Measurements from ENCODE around the gene RNU1-2. TPM values are rescaled to one million over a fixed set of nuclear protein-coding genes. Genes with fewer than 3 reads are reported as not detected.
"Not testable (repeated sequence)": the region's sequence is repeated elsewhere in the genome, so short reads cannot be mapped to it uniquely, and the experiment has no call there.

Gene RNU1-2
- total RNA-seq, 1 donor from 2014 or later = 3,957 TPM

DNA sequence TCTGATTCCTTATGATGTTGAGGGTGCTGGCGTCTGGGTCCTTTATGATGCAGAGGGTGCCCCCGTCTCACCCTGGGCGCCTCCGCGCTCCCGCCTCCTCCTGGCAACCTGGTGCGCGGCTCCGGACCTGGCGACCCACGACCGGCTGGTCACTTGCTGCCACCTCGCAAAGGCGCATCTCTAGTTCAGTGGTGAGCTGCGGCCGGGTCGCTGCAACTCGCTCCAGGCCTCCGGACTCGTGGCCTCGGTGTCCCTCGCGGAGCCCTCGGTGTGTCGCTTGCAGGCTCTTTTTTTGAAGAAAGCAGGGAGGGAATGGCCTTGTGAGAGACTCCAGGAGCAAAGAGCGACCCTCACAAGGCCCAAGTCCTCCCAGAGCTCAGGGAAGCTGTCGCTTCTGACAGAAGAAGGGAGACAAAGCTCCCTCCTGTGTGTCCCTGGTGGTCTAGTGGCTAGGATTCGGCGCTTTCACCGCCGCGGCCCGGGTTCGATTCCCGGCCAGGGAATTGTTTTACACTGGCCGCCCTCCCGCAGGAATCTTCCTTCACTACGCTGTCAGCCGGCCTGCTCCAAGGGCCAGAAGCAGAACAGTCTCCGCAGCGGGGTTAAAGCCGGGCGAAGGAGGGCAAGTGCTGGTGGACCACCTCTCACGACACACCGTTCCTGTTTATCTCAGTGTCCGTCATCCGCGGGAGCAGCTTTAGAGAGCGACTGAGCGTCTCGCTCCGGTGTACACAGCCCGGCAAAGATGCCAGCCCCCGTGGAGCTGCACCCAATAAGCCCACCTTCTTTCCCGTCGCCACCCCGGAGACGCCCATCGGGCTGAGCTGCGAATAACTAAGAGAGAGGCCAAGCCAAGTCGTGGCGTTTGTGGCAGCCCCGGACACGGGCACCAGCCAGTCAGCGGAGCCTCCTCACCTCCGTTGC, 23.4 kb upstream of the RNU1-2 start:
- not testable (repeated sequence) for H3K36me3 Mint-ChIP-seq (ENCODE audit: insufficient read depth); H3K4me1 Mint-ChIP-seq (ENCODE audit: low read depth); H3K9me3 Mint-ChIP-seq (ENCODE audit: low read depth); DNase-seq (ENCODE audit: low spot score, unreplicated experiment)
- peaks cover 44% of the 10 kb centered on the region for H3K27me3 Mint-ChIP-seq
- H3K4me3 Mint-ChIP-seq (ENCODE audit: low read depth) = peak overlapping the region; percentile 70
- H3K27ac Mint-ChIP-seq = peak overlapping the region; percentile 80

DNA sequence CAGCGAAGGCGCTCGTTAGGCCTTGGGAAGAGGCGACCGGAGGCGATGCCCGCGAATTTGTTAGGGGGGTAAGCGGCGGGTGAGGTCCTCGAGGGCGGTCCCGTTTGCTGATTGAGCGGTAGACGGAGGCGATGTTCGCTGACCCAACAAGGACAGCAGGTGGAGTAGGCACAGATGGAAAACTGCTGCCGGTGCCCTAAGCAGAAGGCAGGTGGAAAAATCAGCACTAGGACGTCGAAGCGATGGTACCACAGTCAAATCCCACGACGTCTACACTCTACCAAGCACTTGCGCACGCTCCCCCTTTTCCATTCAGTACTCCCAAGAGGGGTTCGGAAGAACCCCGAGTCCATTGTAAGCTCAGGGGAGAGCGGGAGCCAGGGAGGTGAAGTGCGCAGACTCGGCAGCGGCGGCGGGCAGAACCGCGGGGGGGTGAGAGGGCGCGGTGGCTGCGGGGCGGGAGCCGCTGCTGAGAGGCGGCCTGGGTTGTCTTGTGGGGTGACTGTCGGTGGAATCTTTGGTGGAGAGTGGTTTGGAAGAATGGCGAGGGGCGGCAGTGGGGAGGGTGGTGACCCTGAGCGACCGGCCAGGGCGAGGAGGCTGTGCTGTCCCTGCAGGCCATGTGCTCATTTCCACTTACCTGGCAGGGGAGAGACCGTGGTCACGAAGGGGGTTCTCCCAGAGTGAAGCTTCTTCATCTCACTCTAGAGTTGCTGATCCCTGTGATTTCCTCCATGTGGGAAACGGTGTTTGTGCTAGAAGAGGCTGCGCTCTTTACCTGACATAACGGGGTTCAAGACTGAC, 22.5 kb upstream of the RNU1-2 start:
- not testable (repeated sequence) for H3K9me3 Mint-ChIP-seq (ENCODE audit: low read depth); H3K27ac Mint-ChIP-seq; H3K36me3 Mint-ChIP-seq (ENCODE audit: insufficient read depth); H3K4me1 Mint-ChIP-seq (ENCODE audit: low read depth)
- DNase-seq (ENCODE audit: low spot score, unreplicated experiment) = peak; percentile 55
- peaks cover 44% of the 10 kb centered on the region for H3K27me3 Mint-ChIP-seq
- H3K4me3 Mint-ChIP-seq (ENCODE audit: low read depth) = peak overlapping the region; percentile 70

DNA sequence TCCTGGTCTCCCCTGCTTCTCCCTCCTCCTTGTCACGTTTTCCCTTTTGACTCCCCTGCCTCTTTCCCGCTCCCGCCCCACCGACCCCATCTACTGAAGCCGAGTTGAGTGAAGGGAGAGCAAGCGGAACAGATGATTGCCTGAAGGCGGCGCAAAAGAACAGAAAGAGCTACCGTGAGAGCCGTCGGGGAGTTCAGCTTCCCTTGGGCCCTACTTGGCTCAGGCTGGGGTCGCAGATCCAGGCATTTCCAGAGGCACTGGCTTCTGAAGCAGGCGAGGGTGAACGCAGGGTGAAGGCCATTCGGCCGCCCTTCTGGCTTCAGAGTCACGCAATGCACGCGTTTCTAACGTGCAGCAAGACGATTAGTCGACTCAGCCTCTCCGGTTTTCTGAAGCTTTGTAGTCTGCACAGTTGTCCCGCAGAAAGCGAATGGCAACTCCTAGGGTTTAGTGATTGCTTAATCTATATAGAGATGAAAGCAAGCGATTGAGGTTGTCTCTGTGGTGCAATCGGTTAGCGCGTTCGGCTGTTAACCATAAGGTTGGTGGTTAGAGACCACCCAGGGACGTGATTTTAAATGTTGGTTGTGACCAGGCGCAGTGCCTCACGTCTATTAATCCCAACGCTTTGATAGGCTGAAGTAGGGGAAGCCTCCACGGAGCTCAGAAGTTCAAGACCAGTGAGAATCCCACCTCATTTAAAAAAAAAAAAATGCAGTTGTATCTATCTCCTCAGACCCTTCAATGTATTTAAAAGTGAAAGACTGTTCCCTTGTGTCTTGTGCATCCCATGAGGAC, 20.6 kb upstream of the RNU1-2 start:
- not testable (repeated sequence) for H3K4me1 Mint-ChIP-seq (ENCODE audit: low read depth); H3K4me3 Mint-ChIP-seq (ENCODE audit: low read depth); H3K9me3 Mint-ChIP-seq (ENCODE audit: low read depth); H3K36me3 Mint-ChIP-seq (ENCODE audit: insufficient read depth); H3K27ac Mint-ChIP-seq; DNase-seq (ENCODE audit: low spot score, unreplicated experiment)
- peaks cover 46% of the 10 kb centered on the region for H3K27me3 Mint-ChIP-seq

DNA sequence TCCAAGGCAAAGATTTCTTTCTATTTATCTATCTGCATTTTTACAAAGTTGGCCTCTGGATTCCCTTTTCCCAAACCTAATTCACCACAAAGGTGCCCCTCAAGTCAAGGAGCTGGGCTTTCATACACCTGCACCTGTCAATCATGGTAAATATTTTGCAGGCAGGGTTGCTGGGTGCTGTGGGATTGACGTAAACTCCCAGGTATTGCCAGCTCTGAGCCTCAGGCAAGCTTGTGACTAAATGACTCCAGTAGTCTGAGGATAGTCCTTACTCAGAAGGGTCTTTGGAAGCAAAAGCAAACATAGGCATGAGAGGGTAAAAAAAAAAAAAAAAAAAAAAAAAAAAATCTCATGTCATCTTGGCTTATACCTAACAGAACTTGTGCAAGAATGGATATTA, 14.0 kb upstream of the RNU1-2 start:
- not testable (repeated sequence) for DNase-seq (ENCODE audit: low spot score, unreplicated experiment); H3K36me3 Mint-ChIP-seq (ENCODE audit: insufficient read depth); H3K27ac Mint-ChIP-seq; H3K27me3 Mint-ChIP-seq; H3K4me3 Mint-ChIP-seq (ENCODE audit: low read depth); H3K9me3 Mint-ChIP-seq (ENCODE audit: low read depth)
- H3K4me1 Mint-ChIP-seq (ENCODE audit: low read depth) = peaks cover 14% of the 10 kb centered on the region

DNA sequence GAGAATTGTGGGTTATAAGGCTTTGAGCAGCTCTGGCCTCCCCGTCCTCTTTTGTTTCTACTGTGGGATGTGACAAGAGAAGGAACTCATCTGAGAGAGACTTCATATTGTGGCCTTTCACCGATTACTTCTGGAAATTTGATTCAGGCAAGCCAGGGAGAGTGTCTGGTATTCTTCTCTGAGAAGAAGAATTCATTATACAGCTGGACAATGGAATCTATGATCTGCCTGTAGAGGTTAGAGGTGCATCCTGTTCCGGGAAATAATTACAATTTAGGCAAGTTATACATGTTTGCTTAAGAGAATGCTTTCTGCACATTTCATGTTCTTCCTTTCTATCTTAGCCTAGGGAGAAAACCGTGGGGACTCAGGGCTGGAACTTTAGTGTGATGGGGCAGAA, 12.8 kb upstream of the RNU1-2 start:
- H3K36me3 Mint-ChIP-seq (ENCODE audit: insufficient read depth) = no peaks in the 10 kb centered on the region
- peaks cover 9% of the 10 kb centered on the region for H3K27me3 Mint-ChIP-seq
- DNase-seq (ENCODE audit: low spot score, unreplicated experiment) = no peak
- no peak overlapping the region for H3K27ac Mint-ChIP-seq
- TF ChIP-seq, protein P1, sequence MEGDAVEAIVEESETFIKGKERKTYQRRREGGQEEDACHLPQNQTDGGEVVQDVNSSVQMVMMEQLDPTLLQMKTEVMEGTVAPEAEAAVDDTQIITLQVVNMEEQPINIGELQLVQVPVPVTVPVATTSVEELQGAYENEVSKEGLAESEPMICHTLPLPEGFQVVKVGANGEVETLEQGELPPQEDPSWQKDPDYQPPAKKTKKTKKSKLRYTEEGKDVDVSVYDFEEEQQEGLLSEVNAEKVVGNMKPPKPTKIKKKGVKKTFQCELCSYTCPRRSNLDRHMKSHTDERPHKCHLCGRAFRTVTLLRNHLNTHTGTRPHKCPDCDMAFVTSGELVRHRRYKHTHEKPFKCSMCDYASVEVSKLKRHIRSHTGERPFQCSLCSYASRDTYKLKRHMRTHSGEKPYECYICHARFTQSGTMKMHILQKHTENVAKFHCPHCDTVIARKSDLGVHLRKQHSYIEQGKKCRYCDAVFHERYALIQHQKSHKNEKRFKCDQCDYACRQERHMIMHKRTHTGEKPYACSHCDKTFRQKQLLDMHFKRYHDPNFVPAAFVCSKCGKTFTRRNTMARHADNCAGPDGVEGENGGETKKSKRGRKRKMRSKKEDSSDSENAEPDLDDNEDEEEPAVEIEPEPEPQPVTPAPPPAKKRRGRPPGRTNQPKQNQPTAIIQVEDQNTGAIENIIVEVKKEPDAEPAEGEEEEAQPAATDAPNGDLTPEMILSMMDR (IDR thresholded peaks at IDR 0.05; ENCODE audit: unreplicated experiment) = no peak
- no peaks in the 10 kb centered on the region for H3K9me3 Mint-ChIP-seq (ENCODE audit: low read depth)
- no peak overlapping the region for H3K4me3 Mint-ChIP-seq (ENCODE audit: low read depth)
- peaks cover 14% of the 10 kb centered on the region for H3K4me1 Mint-ChIP-seq (ENCODE audit: low read depth)

DNA sequence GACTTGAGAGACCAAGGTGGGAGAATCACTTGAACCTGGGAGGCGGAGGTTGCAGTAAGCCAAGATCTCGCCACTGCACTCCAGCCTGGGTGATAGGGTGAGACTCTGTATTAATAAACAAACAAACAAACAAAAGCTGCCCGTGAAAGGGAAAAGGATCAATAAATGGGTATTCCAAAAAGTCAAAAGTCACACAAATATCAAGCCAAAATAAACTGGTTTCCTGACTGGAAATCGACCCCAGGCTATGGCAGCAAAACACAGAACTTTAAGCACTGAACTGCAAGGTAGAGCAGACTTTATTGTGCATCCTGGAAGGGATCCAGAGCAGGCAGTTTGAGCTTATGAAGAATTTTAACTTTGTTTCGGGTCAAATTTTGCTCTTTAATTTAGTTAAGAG, 11.3 kb upstream of the RNU1-2 start:
- H3K9me3 Mint-ChIP-seq (ENCODE audit: low read depth); DNase-seq (ENCODE audit: low spot score, unreplicated experiment); H3K27me3 Mint-ChIP-seq; H3K36me3 Mint-ChIP-seq (ENCODE audit: insufficient read depth); H3K27ac Mint-ChIP-seq; H3K4me3 Mint-ChIP-seq (ENCODE audit: low read depth): not testable (repeated sequence)
- H3K4me1 Mint-ChIP-seq (ENCODE audit: low read depth) = peaks cover 14% of the 10 kb centered on the region

DNA sequence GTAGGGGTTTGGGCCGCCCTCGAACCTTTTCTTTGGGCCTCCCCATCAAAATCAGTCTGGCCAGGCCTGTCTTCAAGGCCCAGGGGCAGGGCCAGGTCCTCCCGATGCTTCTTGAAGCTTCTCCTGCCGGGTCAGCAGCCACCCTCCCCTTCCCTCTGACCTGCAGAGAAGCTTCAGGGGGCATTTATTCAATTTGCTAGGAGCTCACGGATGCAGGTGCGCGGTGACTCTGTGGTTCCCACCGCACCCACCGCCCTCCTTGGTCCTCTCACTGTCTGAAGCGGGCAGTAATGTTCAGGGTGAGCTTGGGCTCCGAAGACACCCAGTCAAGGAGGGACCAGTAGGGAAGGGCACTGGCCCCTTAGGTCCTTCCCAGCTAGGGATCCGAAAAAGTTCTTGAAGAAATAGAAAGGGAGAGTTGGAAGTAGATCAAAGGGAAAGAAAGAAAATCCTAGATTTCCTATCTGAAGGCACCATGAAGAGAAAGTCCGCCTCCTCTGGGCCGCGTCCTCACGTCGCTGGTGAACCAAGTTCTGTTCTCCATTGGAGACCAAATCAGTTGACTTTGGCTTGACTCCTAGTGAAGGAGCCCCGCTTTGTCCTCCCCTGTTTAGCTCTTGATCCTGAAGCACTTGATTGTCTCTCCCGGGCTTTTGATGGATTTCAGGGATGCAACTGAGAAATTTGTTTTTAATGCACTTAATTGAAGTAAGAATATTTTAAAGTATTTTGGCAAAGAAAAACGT, 8.7 kb upstream of the RNU1-2 start:
- DNase-seq (ENCODE audit: low spot score, unreplicated experiment) = no peak
- H3K27me3 Mint-ChIP-seq = peaks cover 2% of the 10 kb centered on the region

More for the DNA sequence above, 8.7 kb upstream of the RNU1-2 start:
- Mint-ChIP-seq H3K9me3 (ENCODE audit: low read depth) (no peaks in the 10 kb centered on the region), H3K36me3 (ENCODE audit: insufficient read depth) (no peaks in the 10 kb centered on the region), H3K4me1 (ENCODE audit: low read depth) (peaks cover 16% of the 10 kb centered on the region), H3K4me3 (ENCODE audit: low read depth) (no peak overlapping the region), H3K27ac (no peak overlapping the region)
- TF ChIP-seq, protein P1 (IDR thresholded peaks at IDR 0.05; ENCODE audit: unreplicated experiment) = no peak

Data from progenitor cell of endocrine pancreas (in vitro differentiated cells).